ENCODE data around the gene PLPPR3. TPM values are rescaled to one million over a fixed set of nuclear protein-coding genes. Genes with fewer than 3 reads are reported as not detected.
"Not testable (repeated sequence)": the region's sequence is repeated elsewhere in the genome, so short reads cannot be mapped to it uniquely, and the experiment has no call there.

Gene PLPPR3
- total RNA-seq, 1 experiment from 2014 or later = 63.7 TPM

DNA sequence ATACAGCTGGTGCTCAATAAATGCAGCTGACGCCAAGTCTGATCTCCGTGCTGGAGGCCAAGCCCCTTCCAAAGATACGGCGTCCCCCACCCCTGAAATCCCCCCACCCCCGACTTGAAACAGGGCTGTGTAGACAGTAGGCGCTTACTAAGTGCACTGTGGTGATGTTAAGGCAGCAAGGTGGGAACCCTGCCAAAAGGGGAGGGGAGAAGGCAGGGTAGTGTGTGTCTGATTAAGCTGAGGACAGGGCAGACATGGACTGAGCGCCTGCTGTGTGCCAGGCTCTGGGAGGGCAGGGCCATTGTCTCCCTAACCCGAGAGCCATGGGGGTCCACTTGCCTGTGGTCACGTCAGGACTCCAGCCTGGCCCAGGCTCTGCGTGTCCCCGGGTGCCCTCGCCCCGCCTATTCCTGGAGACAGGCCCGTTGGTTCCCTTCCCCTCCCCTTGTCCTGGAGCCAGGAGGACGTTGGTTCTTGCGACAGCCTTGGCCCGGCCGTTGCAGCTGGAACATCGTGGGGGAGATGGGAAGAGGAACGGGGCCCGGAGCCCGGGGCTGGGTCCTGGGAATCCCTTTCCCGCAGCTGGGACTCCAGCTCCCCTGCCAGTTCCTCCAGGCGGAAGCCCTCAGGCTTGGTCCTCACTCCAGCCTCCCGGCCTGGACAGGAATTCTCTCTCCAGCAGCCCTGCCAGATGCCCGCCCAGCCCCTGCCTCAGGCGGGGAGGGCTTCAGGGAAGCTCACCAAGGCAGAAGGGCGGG, 28.6 kb upstream of the PLPPR3 start:
- ATAC-seq (peak; percentile 89), DNase-seq (ENCODE audit: low read depth, low spot score) (no peak)
- in situ Hi-C loops (cut with HindIII; ENCODE audit: low pct_unique_long_range_greater_than_20kb, low sequenced_read_pairs) = no loop called here
- intact Hi-C loops (cut with micrococcal nuclease; ENCODE audit: unreplicated experiment) = no loop called here
- TF ChIP-seq TCF7L2 (IDR thresholded peaks at IDR 0.05; ENCODE audit: low read depth, low read length) (no peak), POLR2AphosphoS5 (IDR thresholded peaks at IDR 0.05; ENCODE audit: low read depth, low read length) (peak; percentile 42; the same call in 1 of the 2 replicates), CTCF (IDR thresholded peaks at IDR 0.05) (no peak), SIN3A (IDR thresholded peaks at IDR 0.05; ENCODE audit: borderline replicate concordance, insufficient read depth, low read depth, low read length) (no peak)
- TF ChIP-seq, protein P1, sequence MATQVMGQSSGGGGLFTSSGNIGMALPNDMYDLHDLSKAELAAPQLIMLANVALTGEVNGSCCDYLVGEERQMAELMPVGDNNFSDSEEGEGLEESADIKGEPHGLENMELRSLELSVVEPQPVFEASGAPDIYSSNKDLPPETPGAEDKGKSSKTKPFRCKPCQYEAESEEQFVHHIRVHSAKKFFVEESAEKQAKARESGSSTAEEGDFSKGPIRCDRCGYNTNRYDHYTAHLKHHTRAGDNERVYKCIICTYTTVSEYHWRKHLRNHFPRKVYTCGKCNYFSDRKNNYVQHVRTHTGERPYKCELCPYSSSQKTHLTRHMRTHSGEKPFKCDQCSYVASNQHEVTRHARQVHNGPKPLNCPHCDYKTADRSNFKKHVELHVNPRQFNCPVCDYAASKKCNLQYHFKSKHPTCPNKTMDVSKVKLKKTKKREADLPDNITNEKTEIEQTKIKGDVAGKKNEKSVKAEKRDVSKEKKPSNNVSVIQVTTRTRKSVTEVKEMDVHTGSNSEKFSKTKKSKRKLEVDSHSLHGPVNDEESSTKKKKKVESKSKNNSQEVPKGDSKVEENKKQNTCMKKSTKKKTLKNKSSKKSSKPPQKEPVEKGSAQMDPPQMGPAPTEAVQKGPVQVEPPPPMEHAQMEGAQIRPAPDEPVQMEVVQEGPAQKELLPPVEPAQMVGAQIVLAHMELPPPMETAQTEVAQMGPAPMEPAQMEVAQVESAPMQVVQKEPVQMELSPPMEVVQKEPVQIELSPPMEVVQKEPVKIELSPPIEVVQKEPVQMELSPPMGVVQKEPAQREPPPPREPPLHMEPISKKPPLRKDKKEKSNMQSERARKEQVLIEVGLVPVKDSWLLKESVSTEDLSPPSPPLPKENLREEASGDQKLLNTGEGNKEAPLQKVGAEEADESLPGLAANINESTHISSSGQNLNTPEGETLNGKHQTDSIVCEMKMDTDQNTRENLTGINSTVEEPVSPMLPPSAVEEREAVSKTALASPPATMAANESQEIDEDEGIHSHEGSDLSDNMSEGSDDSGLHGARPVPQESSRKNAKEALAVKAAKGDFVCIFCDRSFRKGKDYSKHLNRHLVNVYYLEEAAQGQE (IDR thresholded peaks at IDR 0.05; ENCODE audit: insufficient read depth in 1 of 2, low read depth in 2 of 2, low read length in 1 of 2) = no peak
- Histone ChIP-seq H3K27me3 (ENCODE audit: control insufficient read depth, insufficient read depth, low read length) (no peaks in the 10 kb centered on the region), H3K4me3 (ENCODE audit: low read depth in 2 of 2, low read length in 2 of 2) (peak overlapping the region in 1 of 2 experiments; percentile 15; a peak in 1 of 4 replicates), H3K4me1 (ENCODE audit: control insufficient read depth, insufficient read depth, low read length) (peaks cover 11% of the 10 kb centered on the region), H3K9me3 (ENCODE audit: control insufficient read depth, insufficient read depth, low read depth, low read length) (no peaks in the 10 kb centered on the region), H3K36me3 (ENCODE audit: control insufficient read depth, insufficient read depth, low read length) (no peaks in the 10 kb centered on the region), H3K27ac (ENCODE audit: low read length) (peak overlapping the region; percentile 55)
- CTCF ChIA-PET = interaction anchor here (0.6 kb wide), 1 partner anchor 19 kb away, joined by 5 read pairs; no protein-coding TSS in a partner anchor
- POLR2A ChIA-PET = interaction anchor here (0.6 to 1.3 kb wide), 3 partner anchors 13 to 97 kb away, joined by 3 to 17 read pairs (median 5); no protein-coding TSS in a partner anchor
- BruUV-seq (replicated peaks) = no TSS peak

DNA sequence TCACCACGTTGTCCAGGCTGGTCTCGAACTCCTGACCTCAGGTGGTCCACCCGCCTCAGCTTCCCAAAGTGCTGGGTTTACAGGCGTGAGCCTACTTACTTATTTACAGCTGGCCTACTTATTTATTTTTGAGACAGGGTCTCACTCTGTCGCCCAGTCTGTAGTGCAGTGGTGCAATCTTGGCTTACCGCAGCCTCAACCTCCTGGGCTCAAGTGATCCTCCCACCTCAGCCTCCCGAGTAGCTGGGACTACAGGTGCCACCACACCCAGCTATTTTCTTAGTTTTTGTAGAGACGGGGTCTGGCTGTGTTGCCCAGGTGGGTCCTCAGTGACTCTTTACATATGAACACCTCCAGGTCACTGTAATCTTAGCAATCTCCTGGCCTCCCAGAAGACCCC, 27.4 kb upstream of the PLPPR3 start:
- H3K27me3 ChIP-seq (ENCODE audit: control insufficient read depth, insufficient read depth, low read length); H3K36me3 ChIP-seq (ENCODE audit: control insufficient read depth, insufficient read depth, low read length); POLR2A ChIA-PET; H3K9me3 ChIP-seq (ENCODE audit: control insufficient read depth, insufficient read depth, low read depth, low read length); ATAC-seq; intact Hi-C loops (cut with micrococcal nuclease; ENCODE audit: unreplicated experiment); H3K27ac ChIP-seq (ENCODE audit: low read length); H3K4me3 ChIP-seq (ENCODE audit: low read depth in 2 of 2, low read length in 2 of 2); in situ Hi-C loops (cut with HindIII; ENCODE audit: low pct_unique_long_range_greater_than_20kb, low sequenced_read_pairs); BruUV-seq (replicated peaks); DNase-seq (ENCODE audit: low read depth, low spot score): not testable (repeated sequence)
- H3K4me1 ChIP-seq (ENCODE audit: control insufficient read depth, insufficient read depth, low read length) = peaks cover 11% of the 10 kb centered on the region
- CTCF ChIA-PET = interaction anchor here (0.6 to 0.8 kb wide), 3 partner anchors 61 to 168 kb away, joined by 3 to 13 read pairs (median 4); no protein-coding TSS in a partner anchor

DNA sequence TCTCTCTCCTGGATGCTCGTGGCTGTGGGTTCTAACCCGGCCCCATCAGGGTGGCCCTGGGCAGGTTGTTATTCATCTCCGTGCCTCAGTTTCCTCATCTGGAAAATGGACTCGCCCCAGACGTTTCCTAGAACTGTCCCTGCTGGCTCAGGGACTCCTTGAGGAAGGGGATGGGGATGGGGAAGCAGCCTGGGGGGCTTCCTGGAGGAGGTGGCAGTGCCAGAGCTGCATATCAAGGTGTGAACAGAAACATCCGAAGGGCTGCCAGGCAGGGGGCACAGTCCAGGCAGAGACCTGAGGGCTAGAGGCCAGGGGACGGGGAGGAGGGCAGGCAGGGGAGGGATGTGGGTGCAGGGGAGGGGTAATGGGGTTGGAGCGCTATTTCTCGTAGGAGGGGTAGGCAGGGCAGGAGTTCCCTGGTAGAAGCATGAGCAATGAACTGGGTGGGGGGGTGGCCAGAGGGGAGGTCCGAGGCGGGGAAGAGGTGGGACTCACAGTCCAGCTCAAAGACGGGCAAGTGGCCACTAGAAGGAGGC, 26.7 kb upstream of the PLPPR3 start:
- DNase-seq (ENCODE audit: low read depth, low spot score) (no peak), ATAC-seq (no peak)
- Histone ChIP-seq H3K4me1 (ENCODE audit: control insufficient read depth, insufficient read depth, low read length) (peaks cover 11% of the 10 kb centered on the region), H3K27me3 (ENCODE audit: control insufficient read depth, insufficient read depth, low read length) (no peaks in the 10 kb centered on the region), H3K9me3 (ENCODE audit: control insufficient read depth, insufficient read depth, low read depth, low read length) (no peaks in the 10 kb centered on the region), H3K4me3 (ENCODE audit: low read depth in 2 of 2, low read length in 2 of 2) (no peak overlapping the region), H3K36me3 (ENCODE audit: control insufficient read depth, insufficient read depth, low read length) (no peaks in the 10 kb centered on the region), H3K27ac (ENCODE audit: low read length) (no peak overlapping the region)
- ChIA-PET POLR2A (no interaction called here), CTCF (interaction anchor here (0.6 to 0.7 kb wide), 3 partner anchors 42 to 79 kb away, joined by 3 to 7 read pairs (median 5); no protein-coding TSS in a partner anchor)
- intact Hi-C loops (cut with micrococcal nuclease; ENCODE audit: unreplicated experiment) (no loop called here), in situ Hi-C loops (cut with HindIII; ENCODE audit: low pct_unique_long_range_greater_than_20kb, low sequenced_read_pairs) (no loop called here)
- no TSS peak for BruUV-seq (replicated peaks)
- no peak for TF ChIP-seq CTCF (IDR thresholded peaks at IDR 0.05)
- TF ChIP-seq POLR2AphosphoS5 (IDR thresholded peaks at IDR 0.05; ENCODE audit: low read depth, low read length) = no peak
- TF ChIP-seq, protein P1 (IDR thresholded peaks at IDR 0.05; ENCODE audit: insufficient read depth in 1 of 2, low read depth in 2 of 2, low read length in 1 of 2) = no peak
- TF ChIP-seq TCF7L2 (IDR thresholded peaks at IDR 0.05; ENCODE audit: low read depth, low read length) = no peak
- TF ChIP-seq SIN3A (IDR thresholded peaks at IDR 0.05; ENCODE audit: borderline replicate concordance, insufficient read depth, low read depth, low read length) = no peak
